ENCODE results near the gene BAZ2B. TPM values are rescaled to one million over a fixed set of nuclear protein-coding genes. Genes with fewer than 3 reads are reported as not detected.
A peak's percentile ranks its signal among the peaks of the same experiment; 100 is the strongest.

The BAZ2B gene
- total RNA-seq, 1 donor from 2014 or later: 32.4 TPM

GRCh38 chr2:159623436-159623835 lies 7.1 kb upstream of the BAZ2B start:
- no peak overlapping the region for H3K4me3 ChIP-seq
- peaks cover 15% of the 10 kb centered on the region for H3K9me3 ChIP-seq (replicated peaks)
- no peaks in the 10 kb centered on the region for H3K36me3 ChIP-seq
- H3K4me1 ChIP-seq: peaks cover 3% of the 10 kb centered on the region
- no peak for DNase-seq
- no peak for TF ChIP-seq CTCF (IDR thresholded peaks at IDR 0.05; ENCODE audit: borderline replicate concordance)
- H3K27me3 ChIP-seq (ENCODE audit: low read depth): no peaks in the 10 kb centered on the region
- no peak overlapping the region for H3K27ac ChIP-seq (replicated peaks)
- intact Hi-C loops (cut with micrococcal nuclease): no loop called here

GRCh38 chr2:159622966-159623365 lies 6.6 kb upstream of the BAZ2B start:
- Histone ChIP-seq H3K27ac (replicated peaks) (no peak overlapping the region), H3K27me3 (ENCODE audit: low read depth) (no peaks in the 10 kb centered on the region), H3K9me3 (replicated peaks) (peaks cover 15% of the 10 kb centered on the region), H3K36me3 (no peaks in the 10 kb centered on the region), H3K4me3 (no peak overlapping the region), H3K4me1 (peaks cover 8% of the 10 kb centered on the region)
- TF ChIP-seq CTCF (IDR thresholded peaks at IDR 0.05; ENCODE audit: borderline replicate concordance): no peak
- intact Hi-C loops (cut with micrococcal nuclease): no loop called here
- DNase-seq: no peak

- Histone ChIP-seq H3K9me3 (replicated peaks) (peaks cover 9% of the 10 kb centered on the region), H3K36me3 (no peaks in the 10 kb centered on the region), H3K4me1 (peaks cover 22% of the 10 kb centered on the region), H3K27ac (replicated peaks) (no peak overlapping the region), H3K4me3 (no peak overlapping the region), H3K27me3 (ENCODE audit: low read depth) (no peaks in the 10 kb centered on the region)
- intact Hi-C loops (cut with micrococcal nuclease): no loop called here
- TF ChIP-seq CTCF (IDR thresholded peaks at IDR 0.05; ENCODE audit: borderline replicate concordance): no peak
- DNase-seq: no peak
Measured at GRCh38 chr2:159620796-159621195, 4.4 kb upstream of the BAZ2B start.

GRCh38 chr2:159617646-159618045 lies 1.3 kb upstream of the BAZ2B start:
- H3K9me3 ChIP-seq (replicated peaks): no peaks in the 10 kb centered on the region
- no peak for DNase-seq
- H3K36me3 ChIP-seq: no peaks in the 10 kb centered on the region
- H3K4me3 ChIP-seq: peak overlapping the region; percentile 80
- peaks cover 34% of the 10 kb centered on the region for H3K4me1 ChIP-seq
- intact Hi-C loops (cut with micrococcal nuclease): no loop called here
- no peak for TF ChIP-seq CTCF (IDR thresholded peaks at IDR 0.05; ENCODE audit: borderline replicate concordance)
- peak overlapping the region; percentile 98 for H3K27ac ChIP-seq (replicated peaks)
- H3K27me3 ChIP-seq (ENCODE audit: low read depth): no peaks in the 10 kb centered on the region

- Histone ChIP-seq H3K27me3 (ENCODE audit: low read depth) (no peaks in the 10 kb centered on the region), H3K36me3 (no peaks in the 10 kb centered on the region), H3K9me3 (replicated peaks) (no peaks in the 10 kb centered on the region), H3K4me3 (peak overlapping the region; percentile 80), H3K4me1 (peaks cover 39% of the 10 kb centered on the region), H3K27ac (replicated peaks) (peak overlapping the region; percentile 98)
- no peak for DNase-seq
- intact Hi-C loops (cut with micrococcal nuclease): no loop called here
- no peak for TF ChIP-seq CTCF (IDR thresholded peaks at IDR 0.05; ENCODE audit: borderline replicate concordance)
Measured at GRCh38 chr2:159617100-159617499, 752 bp upstream of the BAZ2B start.

Measured in left ventricle myocardium inferior (tissue), 1 donor.